NCI-H1417 (cell line): Measurements from ENCODE around the gene LDLRAD3.

Experiments
- DNase-seq, 3 experiments: peaks; one replicate each; lab custom pipeline; 2025; lab: John Stamatoyannopoulos, UW

The LDLRAD3 gene

DNA sequence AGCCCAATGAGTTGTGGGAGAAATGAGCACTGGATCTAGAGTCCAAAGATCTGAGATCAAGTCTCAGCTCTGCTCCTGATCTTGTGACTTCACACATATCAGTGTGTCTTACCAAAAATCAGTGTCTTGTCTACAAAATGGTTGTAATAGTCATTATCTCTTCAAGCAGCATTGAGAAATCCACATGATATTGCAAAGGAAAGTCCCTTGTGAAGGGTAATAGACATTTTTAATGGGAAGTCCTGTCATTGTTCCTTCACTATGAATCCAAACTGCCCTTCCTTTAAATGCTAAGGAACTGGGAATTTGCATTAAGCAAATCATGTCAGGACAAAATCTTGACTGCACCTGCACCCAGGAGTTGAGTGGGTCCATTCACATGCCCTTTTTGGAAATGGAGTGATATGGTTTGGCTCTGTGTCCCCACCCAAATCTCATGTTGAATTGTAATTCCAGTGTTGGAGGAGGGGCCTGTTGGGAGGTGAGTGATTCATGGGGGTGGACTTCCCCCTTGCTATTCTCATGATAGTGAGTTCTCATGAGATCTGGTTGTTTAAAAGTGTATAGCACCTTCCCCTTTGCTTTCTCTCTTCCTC is 294.3 kb downstream of the LDLRAD3 start:
- no peak for DNase-seq

DNA sequence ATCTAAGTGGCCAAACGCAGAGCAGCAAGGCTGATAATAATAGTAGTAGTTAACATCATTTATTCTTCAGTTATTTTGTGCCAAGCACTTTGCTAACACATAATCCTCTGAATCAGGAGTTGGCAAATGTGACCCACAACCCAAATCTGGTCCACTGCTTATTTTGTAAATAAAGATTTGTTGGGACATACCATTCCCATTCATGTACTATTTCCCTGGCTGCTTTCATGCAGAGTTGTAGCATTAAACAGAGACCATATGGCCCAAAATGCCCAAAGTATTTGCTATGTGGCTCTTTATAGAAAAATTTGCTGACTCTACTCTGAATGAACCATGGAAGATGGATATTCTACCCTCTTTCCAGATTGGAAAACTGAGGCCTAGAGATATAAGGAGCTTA is 295.0 kb downstream of the LDLRAD3 start:
- DNase-seq = no peak

DNA sequence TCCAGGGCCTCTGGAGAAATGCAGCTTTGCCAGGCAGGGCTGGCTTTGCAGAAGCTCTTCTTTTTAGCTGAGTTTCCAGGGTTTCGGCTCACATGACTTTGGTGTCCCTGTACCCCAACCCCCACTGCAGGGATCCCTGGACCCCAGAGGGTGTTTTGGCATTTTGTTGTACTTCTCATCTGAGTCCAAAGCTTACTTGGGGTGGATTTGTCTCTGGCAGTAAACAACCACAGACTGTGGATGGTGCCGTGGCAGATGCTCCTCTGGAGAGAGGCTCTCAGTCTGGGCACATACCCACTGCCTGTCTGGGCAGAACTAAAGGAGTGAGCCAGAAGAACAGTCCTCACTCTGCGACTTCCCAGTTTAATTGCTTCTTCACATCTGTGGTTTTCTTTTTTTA is 295.8 kb downstream of the LDLRAD3 start:
- DNase-seq = no peak

DNA sequence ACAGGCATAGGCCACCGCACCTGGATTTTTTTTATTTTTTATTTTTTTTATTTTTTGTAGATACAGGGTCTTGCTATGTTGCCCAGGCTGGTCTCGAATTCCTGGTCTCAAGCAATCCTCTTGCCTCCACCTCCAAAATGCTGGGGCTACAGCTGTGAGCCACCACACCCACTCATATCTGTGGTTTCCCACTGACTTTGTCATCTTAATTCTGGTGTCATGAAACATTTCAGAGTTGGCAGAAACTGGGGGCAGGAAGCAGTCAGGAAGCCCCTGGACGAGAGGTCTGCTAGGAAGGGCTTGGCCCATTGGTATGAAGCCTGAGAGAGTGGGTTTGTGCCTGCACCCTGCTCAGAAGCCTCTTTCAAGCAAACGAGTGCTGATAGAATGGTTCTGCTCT is 296.3 kb downstream of the LDLRAD3 start:
- no peak for DNase-seq

DNA sequence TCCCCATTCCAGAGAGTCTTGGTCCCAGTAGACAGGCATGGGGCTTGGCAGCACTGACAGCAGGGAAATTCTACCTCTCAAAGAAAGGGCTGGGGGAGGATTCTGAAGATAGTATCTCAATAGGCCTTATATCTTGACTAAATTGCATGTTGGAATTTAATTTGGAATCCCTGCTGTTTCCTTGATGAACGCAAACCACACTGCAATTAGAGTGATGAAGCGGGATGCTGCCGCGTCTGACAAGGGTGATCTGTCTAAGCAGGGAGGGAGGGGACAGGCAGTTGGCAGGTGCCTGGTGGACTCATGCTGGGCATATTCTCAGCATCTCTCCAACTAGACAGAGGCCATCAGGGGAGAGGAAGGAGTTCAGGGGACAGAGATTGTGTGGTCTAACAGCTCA is 296.9 kb downstream of the LDLRAD3 start:
- peak; percentile 17 to 79 (median 47) for DNase-seq

DNA sequence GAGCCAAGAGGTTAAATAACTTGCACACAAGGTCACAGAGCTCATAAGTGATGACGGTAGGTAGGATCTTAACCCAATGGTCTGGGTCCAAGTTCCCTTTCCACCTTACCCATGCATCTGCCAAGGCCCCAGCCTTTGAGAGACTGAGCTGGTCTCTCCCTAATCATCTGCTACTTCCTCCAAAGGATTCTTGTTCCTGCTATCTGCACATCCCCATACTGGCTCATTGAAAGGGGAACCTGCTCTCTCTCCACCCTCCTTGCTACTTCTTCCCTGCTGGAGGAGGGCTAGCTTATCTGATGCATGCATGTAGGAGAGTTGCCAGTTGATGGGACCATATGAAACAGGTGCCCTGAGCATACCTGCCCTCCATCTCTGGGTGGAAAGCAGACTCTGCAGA is 297.6 kb downstream of the LDLRAD3 start:
- no peak for DNase-seq

DNA sequence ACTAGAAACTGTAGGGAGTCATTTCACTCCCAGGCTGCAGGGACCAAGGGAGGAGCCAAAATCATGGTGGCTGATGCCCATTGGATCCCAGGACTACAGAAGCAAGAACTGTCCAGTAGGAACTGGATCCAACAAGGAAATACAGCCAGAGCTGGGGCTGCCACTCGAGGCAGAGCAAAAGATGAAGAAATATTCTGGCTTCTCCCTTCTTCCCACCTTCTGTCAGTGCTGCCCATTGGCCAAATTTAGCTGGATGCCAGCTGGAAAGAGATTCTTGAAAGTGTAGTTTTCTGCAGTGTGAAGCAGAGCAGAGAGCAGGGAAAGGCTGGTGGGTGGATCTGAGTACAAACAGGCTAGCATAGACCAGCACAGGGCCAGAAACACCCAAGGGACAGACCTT is 299.8 kb downstream of the LDLRAD3 start:
- no peak for DNase-seq

DNA sequence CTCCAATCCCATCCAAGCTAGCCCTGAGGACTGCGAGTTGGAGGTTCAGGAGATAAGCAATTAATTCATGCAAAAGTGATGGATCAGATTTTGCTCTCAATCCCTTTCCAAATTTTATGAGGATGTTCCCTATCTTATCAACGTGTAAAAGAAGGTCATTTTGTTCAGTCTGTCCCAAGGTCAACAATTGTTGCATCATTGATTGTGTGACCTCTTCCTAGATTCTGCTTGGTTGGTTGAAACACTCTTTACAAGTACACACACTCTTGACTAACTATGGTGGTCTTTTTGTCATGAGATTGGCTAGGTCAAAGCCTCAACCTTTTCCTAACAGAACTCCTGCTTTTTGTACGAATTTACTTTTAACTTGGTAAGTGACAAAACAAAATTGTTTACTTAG is 303.6 kb downstream of the LDLRAD3 start:
- DNase-seq = no peak

DNA sequence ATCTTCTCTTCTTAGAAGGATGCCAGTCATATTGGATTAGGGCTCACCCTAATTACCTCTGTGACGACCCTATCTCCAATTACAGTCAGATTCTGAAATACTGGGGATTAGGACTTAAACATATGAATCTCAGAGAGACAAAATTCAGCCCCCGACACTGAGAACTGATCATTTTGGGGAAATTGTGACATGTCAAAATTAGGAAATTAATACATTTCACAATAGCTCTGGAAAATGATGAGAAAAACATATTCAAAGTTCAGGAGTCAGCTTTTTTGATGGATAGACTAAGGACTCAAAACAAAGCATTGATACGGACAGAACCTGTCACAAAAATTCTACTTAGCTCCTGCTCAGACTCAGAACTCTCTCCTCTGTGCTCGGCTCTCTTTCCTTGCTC is 304.6 kb downstream of the LDLRAD3 start:
- DNase-seq = no peak

DNA sequence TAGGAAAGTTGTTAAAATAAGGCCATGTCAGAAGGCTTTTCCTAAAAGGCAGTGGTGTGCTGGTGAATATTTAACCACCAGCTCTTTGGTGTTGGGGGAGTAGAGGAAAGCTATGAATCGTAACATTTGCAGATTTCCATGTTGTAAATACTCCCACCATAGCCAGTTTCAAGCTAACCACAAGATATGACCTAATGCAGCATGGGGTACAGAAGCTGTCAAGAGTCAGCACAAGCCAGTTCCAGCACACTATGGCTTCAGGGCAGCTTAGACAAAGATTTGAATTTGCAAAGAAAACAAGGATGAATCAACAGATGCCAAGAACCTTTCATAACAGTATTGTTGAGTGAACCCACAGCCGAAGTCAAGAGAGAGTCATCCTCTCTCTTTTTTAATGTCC is 305.4 kb downstream of the LDLRAD3 start:
- no peak for DNase-seq

DNA sequence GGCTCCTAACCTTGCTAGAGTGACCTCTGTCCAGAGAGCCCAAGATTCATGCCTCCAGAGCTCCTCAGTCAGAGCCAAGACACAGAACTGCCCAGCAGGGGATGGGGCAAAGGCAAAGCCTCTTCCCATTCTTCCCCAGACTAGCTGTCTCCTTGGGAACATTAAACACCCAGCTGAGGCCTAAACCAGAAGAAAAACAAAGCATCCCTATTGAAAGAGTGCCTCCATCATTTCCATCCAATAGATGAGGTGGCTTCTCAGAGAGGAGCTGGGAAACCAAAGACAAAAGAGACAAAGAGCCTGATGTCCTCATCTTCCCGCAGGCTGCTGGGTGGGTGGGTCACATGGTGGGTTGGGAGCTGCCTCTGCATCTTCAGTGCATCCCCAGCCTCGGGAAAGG is 308.0 kb downstream of the LDLRAD3 start:
- no peak for DNase-seq

DNA sequence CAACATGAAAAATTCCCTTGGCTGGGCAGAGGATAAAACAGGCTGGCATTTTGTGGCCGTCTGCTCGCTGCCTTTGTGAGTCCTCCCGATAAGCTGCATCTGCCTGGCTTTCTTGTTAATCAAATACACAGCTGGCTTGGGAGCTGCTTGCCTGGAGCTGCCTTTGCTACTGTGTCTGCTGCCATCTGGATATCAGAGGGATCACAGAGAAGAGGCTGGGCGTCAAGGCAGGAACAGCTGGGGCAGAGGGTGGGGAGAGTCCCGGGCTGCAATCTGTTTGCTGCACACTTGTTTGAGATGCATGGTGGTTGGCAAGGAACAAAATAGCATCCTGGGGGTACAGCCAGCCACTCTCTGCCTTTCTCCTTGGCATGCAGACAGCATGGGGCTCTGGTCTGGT is 309.4 kb downstream of the LDLRAD3 start:
- DNase-seq = no peak

DNA sequence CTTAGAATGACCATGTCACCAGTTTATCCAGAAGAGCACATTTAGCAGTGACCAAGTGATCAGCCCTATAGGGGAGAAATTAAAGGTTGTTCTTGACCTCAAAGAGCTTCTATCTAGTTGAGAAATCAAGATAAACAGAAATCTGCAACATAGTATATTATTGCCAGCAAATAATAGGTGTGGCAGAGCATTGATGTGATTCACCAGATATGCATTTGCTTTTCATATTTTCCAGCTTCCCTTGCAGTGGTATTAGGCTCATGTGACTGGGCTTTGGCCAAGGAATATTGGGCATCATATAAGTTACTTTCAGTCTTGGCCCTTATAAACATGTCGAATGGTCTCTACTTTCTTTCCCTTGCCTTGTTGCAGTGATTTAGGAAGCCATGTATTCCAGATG is 310.9 kb downstream of the LDLRAD3 start:
- DNase-seq = no peak

DNA sequence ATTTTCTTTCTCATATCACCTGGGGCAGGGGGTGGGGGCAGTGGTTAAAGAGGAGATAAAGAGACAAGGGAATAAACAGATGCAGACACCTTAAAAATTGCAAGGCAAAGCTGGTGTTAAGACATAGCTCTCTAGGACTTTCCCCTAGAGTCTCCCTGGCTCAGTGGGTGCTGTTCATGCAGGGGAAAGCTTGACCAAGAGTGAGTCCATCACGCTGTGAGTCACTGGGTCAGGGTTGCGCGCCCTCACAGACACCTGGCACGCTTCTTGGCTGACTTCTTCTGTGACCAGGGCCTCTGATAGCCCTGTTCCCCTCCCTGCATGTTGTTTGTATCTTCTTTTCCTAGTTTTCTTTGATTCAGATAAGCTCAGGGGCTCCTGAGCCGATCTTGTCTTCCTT is 313.5 kb downstream of the LDLRAD3 start:
- DNase-seq = no peak

DNA sequence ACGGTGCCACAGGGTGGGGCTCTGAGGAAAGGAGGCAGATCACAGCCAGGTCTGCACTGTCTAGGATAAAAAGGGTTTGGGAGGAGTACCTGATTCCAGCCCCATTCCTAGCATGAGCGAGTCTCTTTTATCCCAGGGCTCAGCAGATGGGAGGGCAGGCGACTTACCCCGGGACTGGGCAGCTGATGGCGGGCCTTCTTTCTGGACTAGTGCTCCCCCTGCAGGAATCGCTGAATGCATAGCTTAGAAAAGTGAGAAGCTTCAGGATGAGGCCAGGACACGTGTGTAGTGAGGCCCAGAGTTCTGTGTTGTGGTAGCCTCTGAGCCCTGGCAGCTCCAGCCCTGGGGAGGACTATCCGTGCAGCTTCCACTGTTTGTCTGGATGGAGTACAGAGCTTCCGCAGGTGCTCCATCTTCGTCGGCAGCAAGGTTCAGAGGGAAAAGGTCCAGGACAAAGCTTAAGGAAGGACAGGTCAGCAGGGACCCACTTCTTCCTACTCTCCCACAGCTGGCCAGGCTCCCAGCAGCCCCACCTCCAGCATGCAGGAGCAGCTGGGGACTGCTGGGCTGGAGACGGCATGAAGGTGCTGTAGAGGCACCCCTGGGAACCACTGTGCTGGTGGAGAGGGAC is 315.0 kb downstream of the LDLRAD3 start:
- DNase-seq = peak in 2 of 3 experiments; percentile 34 to 55

DNA sequence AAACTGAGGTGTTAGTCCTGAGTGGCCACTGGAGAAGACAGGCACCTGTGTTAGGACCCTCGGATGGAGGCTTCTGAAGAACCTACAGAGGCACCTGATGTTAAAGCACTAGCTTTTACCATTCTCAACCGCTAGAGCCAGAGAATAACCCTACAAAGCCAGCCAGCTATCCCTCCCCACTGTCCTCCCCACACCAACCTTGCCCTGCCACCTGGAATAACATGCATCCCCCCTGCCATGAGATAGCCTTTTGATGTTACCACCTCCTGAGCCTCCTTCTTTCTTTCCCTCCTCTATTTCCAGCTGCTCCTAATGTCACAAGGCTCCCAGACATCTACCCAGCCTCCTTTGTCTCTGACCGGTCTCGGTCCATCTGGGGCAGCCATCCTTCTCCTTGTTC is 317.2 kb downstream of the LDLRAD3 start:
- peak in 1 of 3 experiments; percentile 15 for DNase-seq

DNA sequence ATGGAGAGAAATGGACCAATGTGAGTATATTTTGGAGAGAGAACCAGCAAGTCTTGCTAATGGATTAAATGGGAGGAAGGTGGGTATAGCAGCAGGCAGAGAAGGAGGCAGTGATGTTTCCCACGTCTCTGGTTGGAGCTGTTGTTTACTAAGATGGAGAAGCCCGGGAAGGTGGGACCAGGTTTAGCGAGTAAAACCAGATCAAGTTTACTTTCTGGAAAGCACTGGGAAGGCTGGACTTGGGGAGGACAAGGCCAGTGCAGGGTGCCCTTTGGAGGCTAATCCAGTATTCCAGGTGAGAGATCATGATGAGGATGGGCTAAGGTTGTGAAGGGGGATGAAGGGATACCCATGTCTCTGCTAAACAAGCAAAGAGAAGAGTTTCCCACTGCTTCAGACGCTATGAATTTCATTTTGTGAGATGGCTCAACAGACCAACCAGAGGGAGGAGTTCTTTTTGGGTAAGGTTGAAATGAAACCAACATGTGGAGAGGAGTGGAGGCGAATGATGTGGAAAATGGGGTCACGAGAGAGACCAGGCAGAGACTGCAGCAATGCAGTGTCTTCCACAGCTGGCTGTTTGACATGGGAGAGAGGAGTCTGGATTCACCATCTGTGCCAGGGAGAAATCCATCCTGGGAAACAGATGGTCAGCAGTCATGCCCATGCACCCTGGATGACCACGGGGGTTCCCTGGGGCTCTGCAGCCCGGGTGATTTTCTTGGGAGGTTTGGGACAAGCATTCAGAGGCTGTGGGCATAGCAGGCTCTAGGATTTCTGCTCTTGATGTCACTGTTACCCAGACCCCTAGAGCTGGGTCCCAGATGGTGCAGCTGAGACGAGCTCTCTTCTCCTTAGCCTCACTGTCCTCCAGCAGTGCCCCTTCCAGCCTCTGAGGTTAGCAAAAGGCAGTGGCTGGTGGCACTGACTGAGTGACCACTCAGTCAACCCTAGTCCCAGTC is 320.4 kb downstream of the LDLRAD3 start:
- no peak for DNase-seq

DNA sequence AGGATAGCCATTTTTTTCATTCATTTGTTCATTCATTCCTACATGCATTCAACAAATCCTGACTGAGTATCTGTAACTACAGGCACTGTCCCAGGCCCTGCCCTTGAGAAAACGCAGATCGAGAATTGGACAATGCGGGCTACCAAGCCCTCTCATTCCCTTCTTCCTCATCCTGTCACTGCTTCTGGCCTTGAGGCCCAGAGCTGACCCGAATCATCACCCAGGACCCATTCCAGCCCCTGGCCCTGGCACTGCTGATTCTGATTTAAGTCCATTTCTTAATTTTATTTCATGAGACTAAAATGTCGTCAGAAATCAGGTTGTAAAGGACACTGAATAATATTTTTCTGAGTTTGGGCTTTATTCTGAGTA is 321.1 kb downstream of the LDLRAD3 start:
- DNase-seq = no peak

DNA sequence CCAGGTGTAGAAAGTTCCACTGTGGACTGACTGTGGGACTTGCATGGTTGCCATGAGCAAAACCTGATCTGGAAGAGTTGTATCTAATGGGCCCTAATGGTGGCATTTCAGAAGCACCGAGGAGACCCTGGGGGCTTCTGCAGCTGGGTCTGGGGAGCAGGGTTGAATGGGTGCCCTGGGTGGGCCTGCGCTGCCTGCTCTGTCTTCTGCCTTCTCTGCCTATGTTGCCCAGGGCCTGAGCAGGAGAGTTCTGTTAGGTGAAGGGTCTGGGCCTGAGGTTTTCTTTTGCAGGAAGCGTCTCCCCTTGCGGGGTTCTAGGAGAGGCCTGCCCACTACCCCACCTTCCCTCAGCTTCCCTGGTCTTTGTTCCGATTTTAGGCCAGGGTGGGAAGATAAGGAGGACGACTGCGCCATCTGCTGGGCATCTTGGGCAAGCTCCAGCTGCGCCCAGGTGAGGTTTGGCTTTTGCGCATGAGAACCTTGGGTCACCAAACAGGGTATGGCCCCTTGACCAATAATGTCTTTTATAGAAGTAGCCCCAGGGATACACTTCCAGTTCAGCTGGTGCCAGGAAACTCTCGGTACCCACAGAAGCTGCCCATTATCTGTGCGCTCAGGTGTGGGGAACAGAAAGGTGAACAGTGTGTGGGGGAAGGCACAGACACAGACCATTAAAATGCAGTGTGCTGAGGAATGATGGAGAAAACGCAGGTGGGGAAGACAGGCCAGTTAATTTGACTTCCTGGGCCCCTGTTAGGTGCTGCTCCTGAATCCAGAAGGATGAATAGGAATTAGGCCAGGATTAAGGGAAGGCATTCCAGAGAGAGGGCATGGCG is 322.1 kb downstream of the LDLRAD3 start:
- DNase-seq = peak; percentile 60 to 86 (median 65)

DNA sequence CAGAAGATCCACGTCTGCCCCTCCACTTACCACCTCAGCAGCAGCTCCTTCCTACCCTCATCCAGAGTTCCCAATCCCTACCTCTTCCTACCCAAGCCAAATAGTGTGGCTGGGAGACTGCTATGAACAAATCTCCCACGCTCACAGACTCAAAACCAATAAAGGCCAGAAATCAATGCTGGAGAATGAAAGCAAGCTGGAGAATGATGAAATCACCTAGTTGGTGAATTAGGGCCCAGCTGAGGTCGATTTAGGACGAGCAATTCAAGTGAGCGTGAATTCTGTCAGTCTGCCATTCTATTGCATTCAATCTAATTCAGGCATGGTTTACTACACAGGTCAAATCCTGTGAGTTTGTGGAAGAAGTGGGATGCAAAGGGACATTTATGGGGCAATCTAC is 322.9 kb downstream of the LDLRAD3 start:
- no peak for DNase-seq

DNA sequence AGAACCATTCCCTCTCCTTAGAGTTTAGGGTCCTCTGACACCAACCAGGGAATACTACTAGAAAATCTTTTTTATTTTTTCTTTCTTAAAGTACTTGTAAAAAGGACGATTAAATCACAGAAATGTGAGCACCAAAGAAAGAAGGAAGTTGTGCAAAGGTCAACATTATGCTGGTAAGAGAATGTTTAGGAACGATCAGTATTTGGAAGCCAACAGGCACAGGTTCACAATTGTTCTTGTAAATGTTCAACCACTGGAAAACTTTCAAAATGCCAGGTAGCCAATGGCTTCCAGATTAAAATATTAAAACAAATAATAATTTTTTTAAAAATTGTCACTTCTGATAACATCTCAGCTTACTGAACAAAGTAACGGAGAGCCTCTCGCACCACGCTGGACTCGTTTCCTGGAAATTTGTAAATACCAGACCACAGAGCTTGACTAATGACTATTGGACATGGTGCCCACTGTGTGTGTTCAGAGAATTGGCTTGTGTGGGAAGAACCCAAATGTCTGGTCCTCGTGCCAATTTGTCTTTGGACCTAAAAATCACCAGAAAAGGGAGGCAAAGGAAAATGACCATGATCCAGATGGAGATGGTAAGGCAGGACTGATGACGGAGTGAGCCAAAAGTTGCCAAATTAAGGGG is 324.6 kb downstream of the LDLRAD3 start:
- DNase-seq = no peak

DNA sequence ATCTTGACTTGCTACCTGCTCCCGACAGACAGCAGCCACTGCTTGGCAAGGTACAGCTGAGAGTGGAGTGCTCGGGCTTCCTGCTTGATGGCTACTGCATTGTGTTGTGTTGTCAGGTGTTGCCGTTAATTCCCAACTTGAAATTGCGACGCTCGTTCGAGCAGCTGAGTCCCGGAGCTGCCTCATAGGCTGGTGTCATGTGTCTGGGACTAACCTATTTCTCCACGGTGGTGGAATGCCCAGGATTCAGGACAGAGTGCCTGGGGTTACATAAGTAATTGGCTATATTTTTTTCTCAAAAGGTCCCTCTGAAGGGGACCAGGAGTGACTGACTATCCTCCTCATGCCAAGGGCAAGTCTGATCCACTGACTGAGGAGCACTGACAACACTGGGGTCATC is 326.8 kb downstream of the LDLRAD3 start:
- DNase-seq = peak in 1 of 3 experiments; percentile 90
